ENCODE results near the gene RBPJL. TPM values are rescaled to one million over a fixed set of nuclear protein-coding genes. Genes with fewer than 3 reads are reported as not detected.

The RBPJL gene
- total and polyA plus RNA-seq, 2 of the 13 experiments (the other 11 are each of a cell fraction or from before 2014, with no cell fraction given): not detected

GRCh38 chr20:45340236-45340847 lies 33.7 kb downstream of the RBPJL start:
- ChIA-PET CTCF (ENCODE audit: low intra/inter-chr PET ratio, low total read pairs) (no interaction called here), POLR2A (interaction anchor here (1.2 to 23.9 kb wide), 3 partner anchors 16 to 75 kb away, joined by 3 to 1422 read pairs (median 74); partner anchors contain the start of genes PIGT, SDC4 and SYS1)
- Histone ChIP-seq H2AFZ (ENCODE audit: low read length) (no peak overlapping the region), H3K36me3 (replicated peaks in 1 of 2; ENCODE audit: control insufficient read depth in 1 of 2, insufficient read depth in 2 of 2, low read length in 2 of 2) (peaks cover under 1 to 4% of the 10 kb centered on the region in 2 experiments; a peak in 3 of 5 replicates), H3K4me1 (ENCODE audit: insufficient read depth, low read length) (peaks cover 95% of the 10 kb centered on the region), H3K4me3 (replicated peaks in 1 of 3; ENCODE audit: insufficient read depth in 1 of 3, low read depth in 2 of 3, low read length in 3 of 3) (peak overlapping the region in 1 of 3 experiments; percentile 87; a peak in 1 of 6 replicates), H4K20me1 (ENCODE audit: insufficient read depth, low read length) (no peaks in the 10 kb centered on the region), H3K79me2 (ENCODE audit: insufficient read depth, low read length) (peaks cover 45% of the 10 kb centered on the region), H3K27ac (ENCODE audit: extremely low read length, insufficient read depth, low read length) (peak overlapping the region; percentile 80), H3K4me2 (ENCODE audit: low read depth, low read length) (peak overlapping the region; percentile 99), H3K9ac (ENCODE audit: insufficient read depth, low read depth, low read length) (peak overlapping the region; percentile 35), H3K9me3 (ENCODE audit: low read length) (no peaks in the 10 kb centered on the region), H3K27me3 (ENCODE audit: control insufficient read depth in 1 of 2, insufficient read depth in 2 of 2, low read length in 2 of 2) (no peaks in the 10 kb centered on the region)
- intact Hi-C loops (cut with micrococcal nuclease; ENCODE audit: unreplicated experiment): loop anchor here (5.0 kb wide), 2 partner anchors 77 to 632 kb away; partner anchors contain the start of genes PIGT and ZNF335
- no TSS peak for BruUV-seq (replicated peaks)
- DNase-seq (ENCODE audit: low spot score) (peak; percentile 92), FAIRE-seq (peak; percentile 86), ATAC-seq (peak; percentile 4)
- 29% methylated on average over 5 of the region's 5 CpGs for WGBS (ENCODE audit: low lambda C conversion rate)
- in situ Hi-C loops (cut with HindIII; ENCODE audit: extremely low pct_ligation_motif_present, low pct_unique_long_range_greater_than_20kb): no loop called here
- TF ChIP-seq ZNF382 (CRISPR knock-in tag; IDR thresholded peaks at IDR 0.05; ENCODE audit: borderline replicate concordance): no peak
- no peak for TF ChIP-seq ZNF75D (CRISPR knock-in tag; IDR thresholded peaks at IDR 0.05; ENCODE audit: borderline replicate concordance)
- TF ChIP-seq, protein P1, sequence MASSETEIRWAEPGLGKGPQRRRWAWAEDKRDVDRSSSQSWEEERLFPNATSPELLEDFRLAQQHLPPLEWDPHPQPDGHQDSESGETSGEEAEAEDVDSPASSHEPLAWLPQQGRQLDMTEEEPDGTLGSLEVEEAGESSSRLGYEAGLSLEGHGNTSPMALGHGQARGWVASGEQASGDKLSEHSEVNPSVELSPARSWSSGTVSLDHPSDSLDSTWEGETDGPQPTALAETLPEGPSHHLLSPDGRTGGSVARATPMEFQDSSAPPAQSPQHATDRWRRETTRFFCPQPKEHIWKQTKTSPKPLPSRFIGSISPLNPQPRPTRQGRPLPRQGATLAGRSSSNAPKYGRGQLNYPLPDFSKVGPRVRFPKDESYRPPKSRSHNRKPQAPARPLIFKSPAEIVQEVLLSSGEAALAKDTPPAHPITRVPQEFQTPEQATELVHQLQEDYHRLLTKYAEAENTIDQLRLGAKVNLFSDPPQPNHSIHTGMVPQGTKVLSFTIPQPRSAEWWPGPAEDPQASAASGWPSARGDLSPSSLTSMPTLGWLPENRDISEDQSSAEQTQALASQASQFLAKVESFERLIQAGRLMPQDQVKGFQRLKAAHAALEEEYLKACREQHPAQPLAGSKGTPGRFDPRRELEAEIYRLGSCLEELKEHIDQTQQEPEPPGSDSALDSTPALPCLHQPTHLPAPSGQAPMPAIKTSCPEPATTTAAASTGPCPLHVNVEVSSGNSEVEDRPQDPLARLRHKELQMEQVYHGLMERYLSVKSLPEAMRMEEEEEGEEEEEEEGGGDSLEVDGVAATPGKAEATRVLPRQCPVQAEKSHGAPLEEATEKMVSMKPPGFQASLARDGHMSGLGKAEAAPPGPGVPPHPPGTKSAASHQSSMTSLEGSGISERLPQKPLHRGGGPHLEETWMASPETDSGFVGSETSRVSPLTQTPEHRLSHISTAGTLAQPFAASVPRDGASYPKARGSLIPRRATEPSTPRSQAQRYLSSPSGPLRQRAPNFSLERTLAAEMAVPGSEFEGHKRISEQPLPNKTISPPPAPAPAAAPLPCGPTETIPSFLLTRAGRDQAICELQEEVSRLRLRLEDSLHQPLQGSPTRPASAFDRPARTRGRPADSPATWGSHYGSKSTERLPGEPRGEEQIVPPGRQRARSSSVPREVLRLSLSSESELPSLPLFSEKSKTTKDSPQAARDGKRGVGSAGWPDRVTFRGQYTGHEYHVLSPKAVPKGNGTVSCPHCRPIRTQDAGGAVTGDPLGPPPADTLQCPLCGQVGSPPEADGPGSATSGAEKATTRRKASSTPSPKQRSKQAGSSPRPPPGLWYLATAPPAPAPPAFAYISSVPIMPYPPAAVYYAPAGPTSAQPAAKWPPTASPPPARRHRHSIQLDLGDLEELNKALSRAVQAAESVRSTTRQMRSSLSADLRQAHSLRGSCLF (CRISPR knock-in tag; IDR thresholded peaks at IDR 0.05; ENCODE audit: borderline replicate concordance): no peak
- TF ChIP-seq, protein P2, sequence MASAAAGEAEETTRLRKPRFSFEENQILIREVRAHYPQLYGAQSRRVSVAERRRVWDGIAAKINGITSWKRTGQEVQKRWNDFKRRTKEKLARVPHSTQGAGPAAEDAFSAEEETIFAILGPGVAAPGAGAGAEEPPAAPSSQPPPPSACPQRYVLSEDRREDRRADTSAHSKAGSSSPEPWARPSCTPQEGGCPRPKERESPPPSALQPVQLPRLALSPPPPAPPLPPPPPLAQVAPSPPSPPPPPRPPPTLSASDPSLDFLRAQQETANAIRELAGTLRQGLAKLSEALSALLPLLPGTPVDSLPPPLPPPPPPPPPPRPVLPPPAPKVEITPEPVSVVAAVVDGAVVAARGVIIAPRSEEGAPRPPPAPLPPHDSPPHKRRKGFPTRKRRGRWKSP (CRISPR knock-in tag; IDR thresholded peaks at IDR 0.05): no peak
- no peak for TF ChIP-seq ZBTB39 (CRISPR knock-in tag; IDR thresholded peaks at IDR 0.05)
- TF ChIP-seq, protein P3, sequence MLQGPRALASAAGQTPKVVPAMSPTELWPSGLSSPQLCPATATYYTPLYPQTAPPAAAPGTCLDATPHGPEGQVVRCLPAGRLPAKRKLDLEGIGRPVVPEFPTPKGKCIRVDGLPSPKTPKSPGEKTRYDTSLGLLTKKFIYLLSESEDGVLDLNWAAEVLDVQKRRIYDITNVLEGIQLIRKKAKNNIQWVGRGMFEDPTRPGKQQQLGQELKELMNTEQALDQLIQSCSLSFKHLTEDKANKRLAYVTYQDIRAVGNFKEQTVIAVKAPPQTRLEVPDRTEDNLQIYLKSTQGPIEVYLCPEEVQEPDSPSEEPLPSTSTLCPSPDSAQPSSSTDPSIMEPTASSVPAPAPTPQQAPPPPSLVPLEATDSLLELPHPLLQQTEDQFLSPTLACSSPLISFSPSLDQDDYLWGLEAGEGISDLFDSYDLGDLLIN (CRISPR knock-in tag; IDR thresholded peaks at IDR 0.05; ENCODE audit: borderline replicate concordance): no peak
- no peak for TF ChIP-seq ZNF724P (CRISPR knock-in tag; IDR thresholded peaks at IDR 0.05; ENCODE audit: borderline replicate concordance)
- peak; percentile 83; the same call in 1 of the 2 replicates for TF ChIP-seq HMG20A (CRISPR knock-in tag; IDR thresholded peaks at IDR 0.05; ENCODE audit: borderline replicate concordance)
- peak; percentile 83; the same call in 1 of the 2 replicates for TF ChIP-seq ZNF3 (CRISPR knock-in tag; IDR thresholded peaks at IDR 0.05)
- TF ChIP-seq CREM (IDR thresholded peaks at IDR 0.05): no peak; the same call in 1 of the 2 replicates
- no peak for TF ChIP-seq CREM (CRISPR knock-in tag; IDR thresholded peaks at IDR 0.05)
- peak; percentile 70; the same call in 1 of the 2 replicates for TF ChIP-seq MEIS2 (CRISPR knock-in tag; IDR thresholded peaks at IDR 0.05)
- no peak for TF ChIP-seq ZNF678 (CRISPR knock-in tag; IDR thresholded peaks at IDR 0.05)
- no peak for TF ChIP-seq ZBTB3 (CRISPR knock-in tag; IDR thresholded peaks at IDR 0.05; ENCODE audit: borderline replicate concordance, low read depth)

All from HepG2 (cell line).